22Rv1 (cell line): Measurements from ENCODE around the gene GAPDHS.

ENCODE experiments used
- CTCF ChIP-seq: fragments of 450-650 bp; IDR thresholded peaks from 2 replicates; pipeline ENCODE4 v1.5.1; 2017; ENCODE audit warnings: mild to moderate bottlenecking
- ZFX ChIP-seq: fragments of 450-650 bp; IDR thresholded peaks from 2 replicates; pipeline ENCODE4 v1.6.1; 2017; ENCODE audit warnings: antibody characterized with exemption, borderline replicate concordance

GRCh38 chr19:35582760-35583159 is 49.5 kb downstream of the GAPDHS start:
- TF ChIP-seq CTCF: no peak
- no peak for TF ChIP-seq ZFX
